CD14-positive monocyte (primary cell): ENCODE results near the gene XAB2. TPM values are rescaled to one million over a fixed set of nuclear protein-coding genes. Genes with fewer than 3 reads are reported as not detected.

Source experiments
- DNase-seq, 3 donors: peaks; one replicate each; pipeline ENCODE4 v3.0.0-alpha.2; 2011 to 2022
- H2AFZ ChIP-seq: 2 replicates; pipeline ENCODE4 v1.6.0; 2012; ENCODE audit warnings: mild to moderate bottlenecking, low read depth, low read length, inconsistent platforms; ENCODE audit not compliant: insufficient read depth, poor library complexity, severe bottlenecking
- H3K27ac ChIP-seq, 2 donors: 1 replicate in 1 of 2; 2 replicates in 1 of 2; pipeline ENCODE4 v1.5.1; 2012 to 2013; ENCODE audit warnings: low read length in 2 of 2, control low read depth in 1 of 2, inconsistent platforms in 1 of 2, low read depth in 1 of 2, mild to moderate bottlenecking in 1 of 2
- H3K27me3 ChIP-seq, 2 donors: one replicate each; pipeline versions ENCODE4 v1.6.0 to v1.6.1; 2011 to 2013; ENCODE audit warnings: low read length in 2 of 2; ENCODE audit not compliant: control insufficient read depth in 2 of 2, insufficient read depth in 2 of 2
- H3K36me3 ChIP-seq, 2 donors: replicated peaks in 1 of 2; 1 replicate in 1 of 2; 2 replicates in 1 of 2; pipeline versions ENCODE4 v1.5.1 to v1.6.1; 2012 to 2013; ENCODE audit warnings: low read length in 2 of 2, control low read depth in 1 of 2, inconsistent platforms in 1 of 2, mild to moderate bottlenecking in 1 of 2; ENCODE audit not compliant: insufficient read depth in 2 of 2, control insufficient read depth in 1 of 2
- H3K4me1 ChIP-seq, 2 donors: 1 replicate in 1 of 2; 2 replicates in 1 of 2; pipeline versions ENCODE4 v1.5.1 to v1.6.1; 2012 to 2013; ENCODE audit warnings: low read length in 2 of 2, control low read depth in 1 of 2, inconsistent platforms in 1 of 2, mild to moderate bottlenecking in 1 of 2, moderate library complexity in 1 of 2; ENCODE audit not compliant: insufficient read depth in 2 of 2, control insufficient read depth in 1 of 2
- H3K4me2 ChIP-seq: replicated peaks from 2 replicates; pipeline ENCODE3; 2012; ENCODE audit warnings: low read length, moderate library complexity, mild to moderate bottlenecking; ENCODE audit not compliant: poor library complexity, severe bottlenecking; ENCODE audit errors: extremely low read depth
- H3K4me3 ChIP-seq, 3 experiments: fragments of 200-600 bp in 1 of 3; sonication (generic) in 1 of 3; replicated peaks in 1 of 3; 1 replicate in 2 of 3; 2 replicates in 1 of 3; pipeline ENCODE4 v1.5.1; 2011 to 2013; ENCODE audit warnings: low read length in 3 of 3, mild to moderate bottlenecking in 3 of 3, control low read depth in 2 of 3, low read depth in 2 of 3, inconsistent platforms in 1 of 3, moderate library complexity in 1 of 3
- H3K79me2 ChIP-seq: 2 replicates; pipeline ENCODE4 v1.6.0; 2012; ENCODE audit warnings: mild to moderate bottlenecking, control low read depth, inconsistent platforms, low read length, moderate library complexity; ENCODE audit not compliant: insufficient read depth
- H3K9ac ChIP-seq: 2 replicates; pipeline ENCODE4 v1.6.0; 2017; ENCODE audit warnings: low read length, mild to moderate bottlenecking; ENCODE audit not compliant: insufficient read depth, poor library complexity, severe bottlenecking
- H3K9me3 ChIP-seq, 2 donors: replicated peaks in 1 of 2; 1 replicate in 1 of 2; 2 replicates in 1 of 2; pipeline versions ENCODE4 v1.5.1 to v1.6.1; 2012 to 2013; ENCODE audit warnings: low read length in 2 of 2, control low read depth in 1 of 2; ENCODE audit not compliant: control insufficient read depth in 1 of 2, insufficient read depth in 1 of 2
- H4K20me1 ChIP-seq: 2 replicates; pipeline ENCODE4 v1.6.0; 2012; ENCODE audit warnings: mild to moderate bottlenecking, low read length, control low read depth, moderate library complexity; ENCODE audit not compliant: insufficient read depth
- H3K27ac Mint-ChIP-seq, 7 donors: one replicate each; pipeline ENCODE4 v1.8.0; 2020; ENCODE audit warnings: mild to moderate bottlenecking in 7 of 7, mixed read lengths in 7 of 7, moderate library complexity in 6 of 7, inconsistent platforms in 2 of 7
- H3K27me3 Mint-ChIP-seq, 3 donors: one replicate each; pipeline ENCODE4 v1.8.0; 2021 to 2022; ENCODE audit warnings: low read depth in 3 of 3, mild to moderate bottlenecking in 3 of 3, mixed read lengths in 3 of 3, moderate library complexity in 3 of 3, inconsistent platforms in 1 of 3
- H3K36me3 Mint-ChIP-seq, 2 donors: one replicate each; pipeline ENCODE4 v1.8.0; 2020; ENCODE audit warnings: mixed read lengths in 2 of 2, inconsistent platforms in 1 of 2, mild to moderate bottlenecking in 1 of 2
- H3K4me1 Mint-ChIP-seq: one replicate; pipeline ENCODE4 v1.8.0; 2020; ENCODE audit warnings: mild to moderate bottlenecking, mixed read lengths
- H3K4me3 Mint-ChIP-seq, 2 donors: one replicate each; pipeline ENCODE4 v1.8.0; 2020; ENCODE audit warnings: mild to moderate bottlenecking in 2 of 2, mixed read lengths in 2 of 2, moderate library complexity in 1 of 2
- H3K9me3 Mint-ChIP-seq, 7 donors: one replicate each; pipeline ENCODE4 v1.8.0; 2020 to 2022; ENCODE audit warnings: mixed read lengths in 7 of 7, mild to moderate bottlenecking in 6 of 7, moderate library complexity in 6 of 7, inconsistent platforms in 2 of 7
- CTCF ChIP-seq: fragments of 200-600 bp; IDR thresholded peaks from one replicate; pipeline ENCODE4 v1.8.0; 2022; ENCODE audit warnings: antibody characterized with exemption, mild to moderate bottlenecking
- WGBS: methylation state at CpG from one replicate; pipeline ENCODE4 v1.1.5; 2013; ENCODE audit warnings: missing lambda C conversion rate; ENCODE audit not compliant: insufficient coverage; 5-methylcytosine and 5-hydroxymethylcytosine counted together
- intact Hi-C, 2 donors: fragments of 100-400 bp; cut with micrococcal nuclease; formaldehyde crosslinking; loops; one replicate each; pipeline versions ENCODE4 v1.15.0 to v1.15.1; 2023
- polyA plus RNA-seq, 3 donors: library from polyadenylated mRNA; depleted of rRNA in 1 of 3; unstranded in 2 of 3; stranded (reverse) in 1 of 3; fragments of 300-500 nt in 2 of 3; fragments of >200 nt in 1 of 3; fragmentation: Illumina TruSeq in 2 of 3; gene quantifications; 1 replicate in 2 of 3; 2 replicates in 1 of 3; pipeline ENCODE4 v1.2.3, GENCODE V29; 2012 to 2021

XAB2 gene
- polyA plus RNA-seq, 3 donors = 4.6 to 55.7 (median 8.8) TPM

GRCh38 chr19:7607212-7607873 lies 22.0 kb downstream of the XAB2 start:
- intact Hi-C loops = no loop called here
- no peaks in the 10 kb centered on the region for H3K4me1 Mint-ChIP-seq

GRCh38 chr19:7606289-7606688 lies 23.1 kb downstream of the XAB2 start:
- Mint-ChIP-seq H3K9me3 (peaks cover 0 to 7% (median 6%) of the 10 kb centered on the region in 7 donors), H3K27me3 (peaks cover 11 to 26% (median 21%) of the 10 kb centered on the region in 3 donors), H3K4me1 (no peaks in the 10 kb centered on the region), H3K36me3 (no peaks in the 10 kb centered on the region), H3K4me3 (no peak overlapping the region), H3K27ac (no peak overlapping the region)
- Histone ChIP-seq H3K4me3 (no peak overlapping the region), H3K27me3 (no peaks in the 10 kb centered on the region), H3K9me3 (peaks cover 0 to 8% of the 10 kb centered on the region in 2 donors), H3K4me1 (no peaks in the 10 kb centered on the region), H2AFZ (no peak overlapping the region), H3K36me3 (no peaks in the 10 kb centered on the region), H3K4me2 (no peak overlapping the region), H3K9ac (no peak overlapping the region), H3K79me2 (no peaks in the 10 kb centered on the region), H4K20me1 (no peaks in the 10 kb centered on the region), H3K27ac (no peak overlapping the region)
- no peak for TF ChIP-seq CTCF
- WGBS = 92% methylated on average over 10 of the region's 17 CpGs
- DNase-seq = peak in 1 of 3 donors; percentile 2
- intact Hi-C loops = no loop called here

More at GRCh38 chr19:7607212-7607873, 22.0 kb downstream of the XAB2 start:
- no peak overlapping the region for H3K9ac ChIP-seq
- H3K79me2 ChIP-seq = no peaks in the 10 kb centered on the region
- no peaks in the 10 kb centered on the region for H3K36me3 ChIP-seq
- WGBS = 100% methylated on average over 1 of the region's 10 CpGs
- no peak overlapping the region for H3K27ac Mint-ChIP-seq
- no peaks in the 10 kb centered on the region for H3K36me3 Mint-ChIP-seq
- no peak overlapping the region for H3K4me3 ChIP-seq
- H3K27me3 ChIP-seq = no peaks in the 10 kb centered on the region
- no peaks in the 10 kb centered on the region for H3K4me1 ChIP-seq
- no peak overlapping the region for H3K4me3 Mint-ChIP-seq
- peak in 1 of 3 donors; percentile 2 for DNase-seq
- H3K27me3 Mint-ChIP-seq = peaks cover 9 to 26% (median 16%) of the 10 kb centered on the region in 3 donors
- TF ChIP-seq CTCF = no peak
- H3K27ac ChIP-seq = no peak overlapping the region
- no peaks in the 10 kb centered on the region for H4K20me1 ChIP-seq
- no peak overlapping the region for H2AFZ ChIP-seq
- no peak overlapping the region for H3K4me2 ChIP-seq
- H3K9me3 Mint-ChIP-seq = peaks cover 0 to 7% (median 6%) of the 10 kb centered on the region in 7 donors
- peaks cover 0 to 8% of the 10 kb centered on the region in 2 donors for H3K9me3 ChIP-seq
